Activated CD4-positive, alpha-beta memory T cell treated with anti-CD3 and anti-CD28 coated beads, Interleukin-2, amount 10 ng/mL, durations not matched to agents 7 days and 5 days (primary cell): ENCODE data around the gene SLC35E4. TPM values are rescaled to one million over a fixed set of nuclear protein-coding genes. Genes with fewer than 3 reads are reported as not detected.

ENCODE experiments used
- CTCF ChIA-PET: fragments of 350-600 bp; sonication (Branson Sonifier 250); formaldehyde crosslinking; loops from one replicate; lab custom pipeline; 2021; ENCODE audit warnings: antibody characterized with exemption, inconsistent platforms; lab: Charles Lee
- POLR2A ChIA-PET: fragments of 350-600 bp; sonication (Branson Sonifier 250); formaldehyde crosslinking; loops from one replicate; lab custom pipeline; 2021; ENCODE audit warnings: antibody characterized with exemption; lab: Charles Lee
- DNase-seq: peaks from one replicate; pipeline ENCODE4 v3.0.0-alpha.2; 2020
- H3K27ac Mint-ChIP-seq: one replicate; pipeline ENCODE4 v1.8.0; 2021; ENCODE audit warnings: mild to moderate bottlenecking, mixed read lengths
- H3K27me3 Mint-ChIP-seq: one replicate; pipeline ENCODE4 v1.8.0; 2021; ENCODE audit warnings: mixed read lengths
- H3K36me3 Mint-ChIP-seq: one replicate; pipeline ENCODE4 v1.8.0; 2021; ENCODE audit warnings: low read depth, mixed read lengths
- H3K4me1 Mint-ChIP-seq: one replicate; pipeline ENCODE4 v1.8.0; 2021; ENCODE audit warnings: mixed read lengths
- H3K4me3 Mint-ChIP-seq: one replicate; pipeline ENCODE4 v1.8.0; 2021; ENCODE audit warnings: mild to moderate bottlenecking, mixed read lengths
- H3K9me3 Mint-ChIP-seq: one replicate; pipeline ENCODE4 v1.8.0; 2021; ENCODE audit warnings: mixed read lengths
- total RNA-seq, 2 experiments: library from RNA; stranded (reverse); gene quantifications; one replicate each; pipeline ENCODE4 v1.2.3, GENCODE V29; 2021

Gene SLC35E4
- total RNA-seq, 2 experiments from 2014 or later = 5.3 to 5.8 TPM

GRCh38 chr22:30640839-30641430 lies 5.4 kb downstream of the SLC35E4 start:
- CTCF ChIA-PET = no interaction called here
- Mint-ChIP-seq H3K4me3 (no peak overlapping the region), H3K27ac (no peak overlapping the region), H3K4me1 (peaks cover 45% of the 10 kb centered on the region), H3K27me3 (no peaks in the 10 kb centered on the region), H3K36me3 (peaks cover 21% of the 10 kb centered on the region), H3K9me3 (peaks cover 4% of the 10 kb centered on the region)
- no peak for DNase-seq
- POLR2A ChIA-PET = interaction anchor here (1.1 kb wide), 1 partner anchor 25 kb away, joined by 3 read pairs; no protein-coding TSS in a partner anchor

- Mint-ChIP-seq H3K27me3 (no peaks in the 10 kb centered on the region), H3K27ac (peak overlapping the region; percentile 65), H3K4me1 (peaks cover 35% of the 10 kb centered on the region), H3K9me3 (peaks cover 4% of the 10 kb centered on the region), H3K36me3 (peaks cover 23% of the 10 kb centered on the region), H3K4me3 (no peak overlapping the region)
- no peak for DNase-seq
- ChIA-PET POLR2A (interaction anchor here (0.9 to 1.6 kb wide), 6 partner anchors 8 to 279 kb away, joined by 3 to 7 read pairs (median 4); partner anchors contain the start of gene SLC35E4), CTCF (interaction anchor here (0.7 to 1.6 kb wide), 4 partner anchors 9 to 112 kb away, joined by 3 to 4 read pairs (median 4); no protein-coding TSS in a partner anchor)
Observed at GRCh38 chr22:30643055-30643875, 7.7 kb downstream of the SLC35E4 start.

- Mint-ChIP-seq H3K9me3 (no peaks in the 10 kb centered on the region), H3K27ac (no peak overlapping the region), H3K36me3 (peaks cover 11% of the 10 kb centered on the region), H3K27me3 (no peaks in the 10 kb centered on the region), H3K4me1 (peaks cover 54% of the 10 kb centered on the region), H3K4me3 (no peak overlapping the region)
- CTCF ChIA-PET = interaction anchor here (2.8 kb wide), 1 partner anchor 12 kb away, joined by 16 read pairs; the partner anchor contains the start of gene SLC35E4
- DNase-seq = no peak
- POLR2A ChIA-PET = interaction anchor here (6.1 kb wide), 1 partner anchor 10 kb away, joined by 69 read pairs; the partner anchor contains the start of gene SLC35E4
Observed at GRCh38 chr22:30646518-30647160, 11.1 kb downstream of the SLC35E4 start.

- POLR2A ChIA-PET = interaction anchor here (6.1 kb wide), 1 partner anchor 11 kb away, joined by 69 read pairs; the partner anchor contains the start of gene SLC35E4
- CTCF ChIA-PET = interaction anchor here (4.0 kb wide), 1 partner anchor 13 kb away, joined by 43 read pairs; the partner anchor contains the start of gene SLC35E4
Observed at GRCh38 chr22:30647536-30647935, 12.0 kb downstream of the SLC35E4 start.

GRCh38 chr22:30648825-30649224 lies 13.2 kb downstream of the SLC35E4 start:
- Mint-ChIP-seq H3K9me3 (no peaks in the 10 kb centered on the region), H3K27ac (peak overlapping the region; percentile 90), H3K4me3 (no peak overlapping the region), H3K36me3 (peaks cover 11% of the 10 kb centered on the region), H3K4me1 (peaks cover 59% of the 10 kb centered on the region), H3K27me3 (no peaks in the 10 kb centered on the region)
- DNase-seq = no peak
- POLR2A ChIA-PET = interaction anchor here (0.7 to 6.1 kb wide), 10 partner anchors 12 to 320 kb away, joined by 3 to 69 read pairs (median 8); partner anchors contain the start of genes DUSP18, MORC2, SLC35E4 and TUG1
- CTCF ChIA-PET = interaction anchor here (0.6 to 4.0 kb wide), 7 partner anchors 11 to 106 kb away, joined by 3 to 43 read pairs (median 4); partner anchors contain the start of genes DUSP18 and SLC35E4

More at GRCh38 chr22:30647536-30647935, 12.0 kb downstream of the SLC35E4 start:
- H3K36me3 Mint-ChIP-seq = peaks cover 11% of the 10 kb centered on the region
- no peak overlapping the region for H3K4me3 Mint-ChIP-seq
- H3K4me1 Mint-ChIP-seq = peaks cover 61% of the 10 kb centered on the region
- H3K27ac Mint-ChIP-seq = no peak overlapping the region
- no peaks in the 10 kb centered on the region for H3K9me3 Mint-ChIP-seq
- DNase-seq = no peak
- H3K27me3 Mint-ChIP-seq = no peaks in the 10 kb centered on the region

GRCh38 chr22:30649430-30650007 lies 13.9 kb downstream of the SLC35E4 start:
- Mint-ChIP-seq H3K36me3 (peaks cover 16% of the 10 kb centered on the region), H3K4me3 (no peak overlapping the region), H3K9me3 (no peaks in the 10 kb centered on the region), H3K27me3 (no peaks in the 10 kb centered on the region), H3K4me1 (peaks cover 52% of the 10 kb centered on the region), H3K27ac (peak overlapping the region; percentile 90)
- DNase-seq = peak; percentile 88
- ChIA-PET POLR2A (interaction anchor here (0.6 to 6.1 kb wide), 11 partner anchors 11 to 319 kb away, joined by 3 to 69 read pairs (median 6); partner anchors contain the start of genes DUSP18, MORC2, SLC35E4 and TUG1), CTCF (interaction anchor here (0.6 to 4.0 kb wide), 11 partner anchors 11 to 362 kb away, joined by 3 to 43 read pairs (median 4); partner anchors contain the start of genes DUSP18 and SLC35E4)

GRCh38 chr22:30650508-30651116 lies 15.0 kb downstream of the SLC35E4 start:
- CTCF ChIA-PET = interaction anchor here (1.3 to 4.0 kb wide), 7 partner anchors 12 to 363 kb away, joined by 4 to 43 read pairs (median 4); partner anchors contain the start of gene SLC35E4
- H3K36me3 Mint-ChIP-seq = peaks cover 21% of the 10 kb centered on the region
- H3K4me3 Mint-ChIP-seq = no peak overlapping the region
- no peak for DNase-seq
- peak overlapping the region; percentile 16 for H3K27ac Mint-ChIP-seq
- H3K27me3 Mint-ChIP-seq = no peaks in the 10 kb centered on the region
- POLR2A ChIA-PET = interaction anchor here (1.8 to 6.1 kb wide), 5 partner anchors 10 to 93 kb away, joined by 6 to 69 read pairs (median 18); partner anchors contain the start of genes DUSP18 and SLC35E4
- no peaks in the 10 kb centered on the region for H3K9me3 Mint-ChIP-seq
- peaks cover 49% of the 10 kb centered on the region for H3K4me1 Mint-ChIP-seq

GRCh38 chr22:30652852-30653251 lies 17.3 kb downstream of the SLC35E4 start:
- peak overlapping the region; percentile 30 for H3K27ac Mint-ChIP-seq
- POLR2A ChIA-PET = no interaction called here

GRCh38 chr22:30654361-30654760 lies 18.8 kb downstream of the SLC35E4 start:
- H3K27me3 Mint-ChIP-seq = no peaks in the 10 kb centered on the region
- ChIA-PET CTCF (no interaction called here), POLR2A (interaction anchor here (1.0 kb wide), 1 partner anchor 426 kb away, joined by 3 read pairs; no protein-coding TSS in a partner anchor)
- DNase-seq = no peak
- H3K9me3 Mint-ChIP-seq = no peaks in the 10 kb centered on the region
- peaks cover 37% of the 10 kb centered on the region for H3K4me1 Mint-ChIP-seq
- H3K4me3 Mint-ChIP-seq = no peak overlapping the region
- peaks cover 16% of the 10 kb centered on the region for H3K36me3 Mint-ChIP-seq
- no peak overlapping the region for H3K27ac Mint-ChIP-seq

More at GRCh38 chr22:30652852-30653251, 17.3 kb downstream of the SLC35E4 start:
- Mint-ChIP-seq H3K4me3 (no peak overlapping the region), H3K36me3 (peaks cover 18% of the 10 kb centered on the region), H3K9me3 (no peaks in the 10 kb centered on the region), H3K4me1 (peaks cover 48% of the 10 kb centered on the region), H3K27me3 (no peaks in the 10 kb centered on the region)
- CTCF ChIA-PET = interaction anchor here (1.2 kb wide), 1 partner anchor 103 kb away, joined by 5 read pairs; no protein-coding TSS in a partner anchor
- no peak for DNase-seq

- H3K36me3 Mint-ChIP-seq = peaks cover 24% of the 10 kb centered on the region
- no peak overlapping the region for H3K4me3 Mint-ChIP-seq
- no peak for DNase-seq
- peaks cover 26% of the 10 kb centered on the region for H3K4me1 Mint-ChIP-seq
- H3K27me3 Mint-ChIP-seq = no peaks in the 10 kb centered on the region
- POLR2A ChIA-PET = interaction anchor here (0.6 to 1.4 kb wide), 2 partner anchors 9 to 12 kb away, joined by 3 to 4 read pairs; partner anchors contain the start of gene DUSP18
- CTCF ChIA-PET = interaction anchor here (0.7 to 1.0 kb wide), 2 partner anchors 21 to 100 kb away, joined by 3 to 4 read pairs; no protein-coding TSS in a partner anchor
- H3K9me3 Mint-ChIP-seq = no peaks in the 10 kb centered on the region
- H3K27ac Mint-ChIP-seq = no peak overlapping the region
Observed at GRCh38 chr22:30655532-30655931, 20.0 kb downstream of the SLC35E4 start.

- ChIA-PET CTCF (no interaction called here), POLR2A (interaction anchor here (2.0 to 3.0 kb wide), 2 partner anchors 12 to 27 kb away, joined by 9 to 18 read pairs; partner anchors contain the start of gene SLC35E4)
- no peaks in the 10 kb centered on the region for H3K9me3 Mint-ChIP-seq
- H3K36me3 Mint-ChIP-seq = peaks cover 39% of the 10 kb centered on the region
- H3K4me3 Mint-ChIP-seq = no peak overlapping the region
- no peaks in the 10 kb centered on the region for H3K27me3 Mint-ChIP-seq
- no peak overlapping the region for H3K27ac Mint-ChIP-seq
- DNase-seq = no peak
- peaks cover 17% of the 10 kb centered on the region for H3K4me1 Mint-ChIP-seq
Observed at GRCh38 chr22:30662040-30662439, 26.5 kb downstream of the SLC35E4 start.
